Muscle of leg (tissue), 11 donors: ENCODE measurements around the gene CNOT4. TPM values are rescaled to one million over a fixed set of nuclear protein-coding genes. Genes with fewer than 3 reads are reported as not detected.

Source experiments
- DNase-seq: peaks from one replicate; pipeline ENCODE4 v3.0.0; 2013
- H3K27ac ChIP-seq: one replicate; pipeline ENCODE4 v1.5.1; 2013; ENCODE audit warnings: mild to moderate bottlenecking, low read length, control low read depth
- H3K27me3 ChIP-seq: one replicate; pipeline ENCODE4 v1.6.1; 2013; ENCODE audit warnings: low read length; ENCODE audit not compliant: control insufficient read depth, insufficient read depth
- H3K36me3 ChIP-seq: one replicate; pipeline ENCODE4 v1.6.1; 2013; ENCODE audit warnings: low read length; ENCODE audit not compliant: control insufficient read depth, insufficient read depth
- H3K4me1 ChIP-seq: one replicate; pipeline ENCODE4 v1.6.1; 2013; ENCODE audit warnings: low read length; ENCODE audit not compliant: control insufficient read depth, insufficient read depth
- H3K4me3 ChIP-seq: one replicate; pipeline ENCODE4 v1.5.1; 2013; ENCODE audit warnings: low read length, control low read depth
- H3K9me3 ChIP-seq: replicated peaks from 2 replicates; pipeline ENCODE4 v1.6.1; 2013; ENCODE audit warnings: low read depth, low read length; ENCODE audit not compliant: control insufficient read depth
- WGBS: methylation state at CpG from one replicate; pipeline ENCODE4 v1.1.5; 2013; ENCODE audit warnings: missing lambda C conversion rate; ENCODE audit not compliant: insufficient coverage; 5-methylcytosine and 5-hydroxymethylcytosine counted together
- polyA plus RNA-seq, 8 donors: library from polyadenylated mRNA; unstranded; fragments of 120-200 nt; gene quantifications; one replicate each; pipeline versions ENCODE4 v1.2.1 to v1.2.3, GENCODE V29; 2013; ENCODE audit warnings: inconsistent platforms in 1 of 8, low replicate concordance in 1 of 8; ENCODE audit not compliant: insufficient read length in 8 of 8, insufficient read depth in 1 of 8
- total RNA-seq: library from RNA; stranded (reverse); fragments of 120-200 nt; gene quantifications from one replicate; pipeline ENCODE4 v1.2.4, GENCODE V29; 2013

The CNOT4 gene
- total and polyA plus RNA-seq, 9 donors, result 12.1 to 23.3 (median 20.9) TPM

- no peaks in the 10 kb centered on the region for H3K4me1 ChIP-seq
- no peak overlapping the region for H3K27ac ChIP-seq
- H3K4me3 ChIP-seq, result no peak overlapping the region
- H3K27me3 ChIP-seq, result no peaks in the 10 kb centered on the region
- DNase-seq, result no peak
- no peaks in the 10 kb centered on the region for H3K9me3 ChIP-seq
- H3K36me3 ChIP-seq, result no peaks in the 10 kb centered on the region
These were observed 98.8 kb downstream of the CNOT4 start for GRCh38 chr7:135411098-135411497.

GRCh38 chr7:135410543-135410942 is 99.4 kb downstream of the CNOT4 start:
- no CpG with 5 or more reads among the region's 3 CpGs for WGBS
- H3K27me3 ChIP-seq, result no peaks in the 10 kb centered on the region
- no peaks in the 10 kb centered on the region for H3K4me1 ChIP-seq
- H3K27ac ChIP-seq, result no peak overlapping the region
- DNase-seq, result no peak
- no peaks in the 10 kb centered on the region for H3K9me3 ChIP-seq
- no peaks in the 10 kb centered on the region for H3K36me3 ChIP-seq
- H3K4me3 ChIP-seq, result no peak overlapping the region

GRCh38 chr7:135409845-135410542 is 99.9 kb downstream of the CNOT4 start:
- WGBS, result no CpG with 5 or more reads among the region's 2 CpGs
- Histone ChIP-seq H3K36me3 (no peaks in the 10 kb centered on the region), H3K27ac (no peak overlapping the region)

GRCh38 chr7:135407884-135408283 is 102.0 kb downstream of the CNOT4 start:
- H3K27me3 ChIP-seq, result no peaks in the 10 kb centered on the region

More at GRCh38 chr7:135409845-135410542, 99.9 kb downstream of the CNOT4 start:
- DNase-seq, result no peak
- H3K4me3 ChIP-seq, result no peak overlapping the region
- no peaks in the 10 kb centered on the region for H3K27me3 ChIP-seq
- no peaks in the 10 kb centered on the region for H3K4me1 ChIP-seq
- H3K9me3 ChIP-seq, result no peaks in the 10 kb centered on the region

GRCh38 chr7:135406918-135407317 is 103.0 kb downstream of the CNOT4 start:
- Histone ChIP-seq H3K9me3 (no peaks in the 10 kb centered on the region), H3K27me3 (no peaks in the 10 kb centered on the region), H3K27ac (no peak overlapping the region), H3K4me1 (no peaks in the 10 kb centered on the region), H3K4me3 (no peak overlapping the region), H3K36me3 (no peaks in the 10 kb centered on the region)
- WGBS, result 80% methylated on average over 1 of the region's 3 CpGs
- DNase-seq, result no peak

More at GRCh38 chr7:135407884-135408283, 102.0 kb downstream of the CNOT4 start:
- H3K27ac ChIP-seq, result no peak overlapping the region
- no peaks in the 10 kb centered on the region for H3K9me3 ChIP-seq
- no peaks in the 10 kb centered on the region for H3K36me3 ChIP-seq
- no peak overlapping the region for H3K4me3 ChIP-seq
- DNase-seq, result no peak
- H3K4me1 ChIP-seq, result no peaks in the 10 kb centered on the region

GRCh38 chr7:135405969-135406368 is 103.9 kb downstream of the CNOT4 start:
- WGBS, result 86% methylated on average over 2 of the region's 2 CpGs
- Histone ChIP-seq H3K36me3 (no peaks in the 10 kb centered on the region), H3K9me3 (no peaks in the 10 kb centered on the region), H3K27ac (no peak overlapping the region), H3K27me3 (no peaks in the 10 kb centered on the region), H3K4me3 (no peak overlapping the region), H3K4me1 (no peaks in the 10 kb centered on the region)
- DNase-seq, result no peak

- no peaks in the 10 kb centered on the region for H3K27me3 ChIP-seq
- DNase-seq, result no peak
- no peaks in the 10 kb centered on the region for H3K4me1 ChIP-seq
- H3K9me3 ChIP-seq, result no peaks in the 10 kb centered on the region
- H3K36me3 ChIP-seq, result no peaks in the 10 kb centered on the region
- no peak overlapping the region for H3K4me3 ChIP-seq
- WGBS, result no CpG with 5 or more reads among the region's 3 CpGs
- no peak overlapping the region for H3K27ac ChIP-seq
These were observed 106.6 kb downstream of the CNOT4 start for GRCh38 chr7:135403302-135403701.

GRCh38 chr7:135397689-135398088 is 112.2 kb downstream of the CNOT4 start:
- H3K36me3 ChIP-seq, result peaks cover 12% of the 10 kb centered on the region
- no peak for DNase-seq
- no peaks in the 10 kb centered on the region for H3K9me3 ChIP-seq
- H3K4me1 ChIP-seq, result no peaks in the 10 kb centered on the region
- H3K27me3 ChIP-seq, result no peaks in the 10 kb centered on the region
- H3K27ac ChIP-seq, result no peak overlapping the region
- H3K4me3 ChIP-seq, result no peak overlapping the region

GRCh38 chr7:135392701-135393100 is 117.2 kb downstream of the CNOT4 start:
- DNase-seq, result no peak
- H3K4me3 ChIP-seq, result no peak overlapping the region
- no peaks in the 10 kb centered on the region for H3K9me3 ChIP-seq
- no CpG with 5 or more reads among the region's 4 CpGs for WGBS
- no peaks in the 10 kb centered on the region for H3K4me1 ChIP-seq
- H3K27me3 ChIP-seq, result no peaks in the 10 kb centered on the region
- no peak overlapping the region for H3K27ac ChIP-seq
- H3K36me3 ChIP-seq, result peaks cover 15% of the 10 kb centered on the region

- Histone ChIP-seq H3K9me3 (no peaks in the 10 kb centered on the region), H3K36me3 (peaks cover 15% of the 10 kb centered on the region), H3K4me3 (no peak overlapping the region), H3K27me3 (no peaks in the 10 kb centered on the region), H3K27ac (no peak overlapping the region), H3K4me1 (no peaks in the 10 kb centered on the region)
- DNase-seq, result no peak
- no CpG with 5 or more reads among the region's 3 CpGs for WGBS
These were observed 118.4 kb downstream of the CNOT4 start for GRCh38 chr7:135391514-135391913.

- no peak overlapping the region for H3K4me3 ChIP-seq
- no peaks in the 10 kb centered on the region for H3K27me3 ChIP-seq
- no peaks in the 10 kb centered on the region for H3K4me1 ChIP-seq
- no peaks in the 10 kb centered on the region for H3K9me3 ChIP-seq
- DNase-seq, result no peak
- no peak overlapping the region for H3K27ac ChIP-seq
- peaks cover 15% of the 10 kb centered on the region for H3K36me3 ChIP-seq
These were observed 119.1 kb downstream of the CNOT4 start for GRCh38 chr7:135390829-135391228.
